Measurements from ENCODE around the gene C2CD4D.

Gene C2CD4D

GRCh38 chr1:151832318-151832980 is 7.2 kb downstream of the C2CD4D start:
- peak; percentile 92 for DNase-seq

DNA sequence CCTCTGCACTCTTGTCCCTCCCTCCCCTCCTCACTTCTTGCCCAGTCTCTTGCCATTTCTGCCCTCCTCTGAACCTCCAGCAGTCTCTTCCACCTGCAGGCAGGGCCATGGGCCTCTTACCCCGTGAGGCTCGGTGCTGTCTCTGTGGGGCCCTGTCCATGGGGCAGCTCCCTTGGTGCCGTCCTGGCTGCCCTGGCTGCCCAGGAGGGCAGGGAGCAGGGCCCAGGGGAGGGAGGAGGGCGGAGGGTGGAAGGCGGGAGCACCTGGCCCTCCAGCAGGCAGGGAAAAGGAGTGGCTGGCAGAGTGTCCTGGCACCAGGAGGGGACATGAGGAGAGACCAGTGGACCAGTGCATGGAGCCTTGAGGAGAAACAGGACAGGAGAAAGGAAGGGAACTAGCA is 8.0 kb downstream of the C2CD4D start, which contains the start of gene RORC:
Gene RORC (minus strand): TSS at position 198 of the 400 bp plus-strand sequence. CDS start 38 bp downstream, at position 160.
- DNase-seq = peak; percentile 17

DNA sequence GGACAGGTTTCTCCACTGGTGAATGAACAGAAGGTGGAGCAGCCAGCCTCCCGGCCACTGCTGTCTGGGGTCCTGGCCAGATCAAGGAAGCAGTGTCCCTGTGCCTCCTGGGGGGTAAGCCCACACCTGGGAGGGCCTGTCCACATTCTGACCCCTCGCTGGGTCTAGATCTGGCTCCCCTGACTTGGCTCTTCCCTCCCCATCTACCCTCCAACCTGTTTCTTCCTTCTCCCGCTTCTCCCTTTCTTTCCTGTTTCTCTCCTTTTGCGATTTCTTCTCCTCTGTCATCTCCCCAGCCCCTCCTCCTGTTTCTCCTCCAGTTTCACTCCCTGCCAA is 8.4 kb downstream of the C2CD4D start:
- DNase-seq = no peak

GRCh38 chr1:151830055-151830454 is 9.6 kb downstream of the C2CD4D start:
- DNase-seq = no peak

- DNase-seq = no peak
Observed at GRCh38 chr1:151829352-151830046, 10.1 kb downstream of the C2CD4D start.

DNA sequence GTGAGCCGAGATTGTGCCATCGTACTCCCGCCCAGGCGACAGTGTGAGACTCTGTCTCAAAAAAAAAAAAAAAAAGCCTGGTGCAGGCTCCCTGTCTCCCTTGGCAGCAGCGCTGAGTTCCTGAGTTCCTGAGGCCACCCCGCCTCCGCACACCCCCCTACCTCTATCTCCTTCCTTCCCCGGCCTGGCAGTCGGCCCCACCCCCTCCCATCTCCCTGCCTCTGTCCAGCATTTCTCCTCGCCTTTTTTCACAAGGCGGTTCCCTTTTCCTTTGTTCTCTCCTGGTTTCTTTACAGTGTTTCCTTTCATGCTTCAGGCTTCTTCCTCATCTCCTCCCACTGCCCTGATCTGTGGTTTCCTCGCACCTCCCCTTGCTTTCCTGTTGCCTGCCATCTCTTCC is 10.7 kb downstream of the C2CD4D start:
- no peak for DNase-seq

GRCh38 chr1:151827853-151828252 is 11.8 kb downstream of the C2CD4D start:
- no peak for DNase-seq

DNA sequence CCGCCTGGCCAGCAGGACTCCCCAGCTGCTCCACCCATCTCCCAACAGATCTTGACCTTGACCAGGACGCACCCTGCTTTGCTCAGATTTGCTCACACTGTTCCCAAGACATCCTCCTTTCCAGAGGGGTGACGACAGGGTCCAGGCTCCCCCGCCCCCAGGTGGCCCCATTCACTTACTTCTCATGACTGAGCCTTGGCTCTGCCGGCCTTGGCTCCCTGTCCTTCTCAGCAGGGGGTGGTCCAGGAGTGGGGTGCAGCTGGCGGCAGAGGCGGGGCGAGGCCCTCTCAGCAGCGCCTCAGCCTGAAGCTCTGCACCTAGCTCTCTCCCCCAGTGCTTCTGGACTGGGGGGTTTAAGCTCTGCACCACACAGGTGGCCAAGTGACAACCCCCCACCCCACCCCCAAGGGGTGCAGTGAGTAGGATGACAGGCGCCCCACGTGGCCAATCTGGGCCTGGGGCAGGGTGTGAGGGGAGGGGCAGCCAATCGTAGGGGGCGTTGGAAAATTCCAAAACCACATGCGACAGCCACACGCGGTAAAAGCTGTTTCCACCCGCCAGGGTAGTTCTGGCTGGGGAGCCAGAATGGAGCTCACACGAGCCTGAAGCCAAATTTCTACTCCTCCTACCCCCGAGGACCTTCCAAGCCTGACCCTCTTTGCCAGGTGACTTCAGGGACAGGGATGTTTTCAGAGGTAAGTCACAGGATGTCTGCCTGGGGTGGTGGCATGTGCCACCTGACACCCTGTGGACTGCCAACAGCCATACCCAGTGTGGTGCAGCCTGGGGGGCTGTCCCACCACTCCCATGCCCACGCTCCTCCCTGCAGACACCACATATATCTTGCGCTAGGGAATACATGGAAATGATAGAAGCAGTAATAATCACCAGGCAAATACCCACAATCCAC is 13.6 kb downstream of the C2CD4D start:
- no peak for DNase-seq

- no peak for DNase-seq
Observed at GRCh38 chr1:151825204-151825603, 14.4 kb downstream of the C2CD4D start.

DNA sequence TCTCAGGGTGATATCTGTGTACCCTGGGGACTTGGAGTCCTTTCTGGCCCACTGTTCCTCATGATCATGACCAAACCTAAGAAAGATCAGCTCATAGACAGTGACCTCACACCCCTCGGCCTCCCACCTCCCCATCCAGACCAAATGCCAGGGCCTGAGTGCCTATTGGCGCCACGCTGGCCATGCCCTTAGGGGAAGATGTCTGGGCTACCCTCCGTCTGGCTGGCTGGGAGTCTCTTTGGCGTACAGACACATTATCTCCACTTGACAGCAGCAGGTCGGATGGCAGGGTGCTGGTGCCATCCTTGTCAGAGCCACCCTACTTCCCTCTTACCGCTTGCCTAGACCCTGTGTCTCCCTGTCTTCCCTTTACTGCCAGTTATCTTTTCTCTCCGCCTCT is 16.4 kb downstream of the C2CD4D start:
- no peak for DNase-seq

DNA sequence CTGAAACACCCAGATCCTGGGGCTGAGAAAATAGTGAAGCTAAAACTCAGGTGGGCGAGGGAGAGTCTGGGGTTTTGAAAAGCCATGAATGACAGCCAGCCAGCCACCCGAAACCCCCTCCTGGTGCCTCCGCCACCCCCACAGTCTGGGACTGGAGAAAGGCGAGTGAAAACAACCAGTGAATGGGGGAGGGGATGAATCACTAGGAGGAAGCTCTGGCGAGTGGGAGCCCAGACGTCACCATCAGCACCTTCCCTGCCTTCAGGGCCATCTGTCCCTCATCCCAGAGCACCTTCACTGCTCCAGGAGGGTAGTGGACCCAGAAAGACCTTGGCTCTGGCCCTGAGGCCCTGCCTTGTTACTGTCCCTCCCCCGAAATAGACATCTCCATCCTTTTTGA is 17.2 kb downstream of the C2CD4D start:
- DNase-seq = no peak

DNA sequence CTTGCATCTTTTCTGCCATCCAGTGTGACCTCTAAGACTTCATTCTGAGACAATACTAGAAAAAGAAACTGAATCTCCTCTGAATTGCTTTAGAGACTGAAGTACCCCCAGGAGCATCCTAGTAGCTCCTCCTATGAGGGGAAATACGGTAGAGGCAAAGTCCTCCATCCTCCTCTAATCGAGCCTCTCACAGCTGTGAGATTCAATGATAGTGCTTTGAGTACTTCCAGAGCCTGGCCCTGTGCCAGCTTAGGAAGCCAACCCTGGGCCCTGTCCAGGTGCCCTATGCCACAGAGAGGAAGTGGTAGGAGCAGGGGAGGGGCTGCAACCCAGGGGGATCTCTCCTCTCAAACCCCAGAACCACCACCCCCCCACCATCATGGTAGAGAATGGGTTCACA is 18.7 kb downstream of the C2CD4D start:
- peak; percentile 61 for DNase-seq

GRCh38 chr1:151819976-151820623 is 19.5 kb downstream of the C2CD4D start:
- no peak for DNase-seq

GRCh38 chr1:151819227-151819835 is 20.3 kb downstream of the C2CD4D start:
- no peak for DNase-seq

- no peak for DNase-seq
Observed at GRCh38 chr1:151817353-151817730, 22.3 kb downstream of the C2CD4D start.

DNA sequence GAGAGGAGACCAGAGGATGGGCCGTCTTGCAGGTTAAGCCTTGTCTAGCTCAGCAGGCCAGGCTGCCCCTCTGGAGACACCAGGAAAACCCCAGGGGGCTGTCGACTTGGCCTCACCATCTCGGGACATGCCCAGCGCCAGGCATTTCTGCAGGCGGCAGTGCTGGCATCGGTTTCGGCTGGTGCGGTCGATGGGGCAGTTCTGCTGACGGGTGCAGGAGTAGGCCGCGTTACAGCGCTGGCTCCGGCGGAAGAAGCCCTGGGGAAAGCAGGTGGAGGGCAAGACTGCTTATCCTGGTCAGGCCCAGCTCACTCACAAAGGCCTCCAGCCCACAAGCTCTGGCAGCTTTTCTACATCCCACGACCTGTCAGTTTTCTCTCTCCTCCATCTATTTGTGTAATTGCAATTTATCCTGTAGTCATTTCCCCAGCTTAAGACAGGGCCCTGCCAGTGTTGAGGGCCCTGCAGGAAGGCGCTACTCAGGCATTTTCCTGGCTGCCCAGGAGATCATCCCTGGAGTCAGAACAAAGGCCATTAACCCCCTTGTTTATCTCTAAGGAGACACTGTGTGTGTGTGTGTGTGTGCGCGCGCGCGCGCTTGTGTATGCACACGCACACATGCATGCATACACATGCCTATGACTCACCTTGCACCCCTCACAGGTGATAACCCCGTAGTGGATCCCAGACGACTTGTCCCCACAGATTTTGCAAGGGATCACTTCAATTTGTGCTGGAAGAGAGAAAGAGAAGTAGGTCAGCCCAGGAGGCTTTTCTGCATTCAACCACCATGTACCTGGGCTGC is 22.9 kb downstream of the C2CD4D start:
- no peak for DNase-seq

- DNase-seq = no peak
Observed at GRCh38 chr1:151815716-151816327, 23.8 kb downstream of the C2CD4D start.

DNA sequence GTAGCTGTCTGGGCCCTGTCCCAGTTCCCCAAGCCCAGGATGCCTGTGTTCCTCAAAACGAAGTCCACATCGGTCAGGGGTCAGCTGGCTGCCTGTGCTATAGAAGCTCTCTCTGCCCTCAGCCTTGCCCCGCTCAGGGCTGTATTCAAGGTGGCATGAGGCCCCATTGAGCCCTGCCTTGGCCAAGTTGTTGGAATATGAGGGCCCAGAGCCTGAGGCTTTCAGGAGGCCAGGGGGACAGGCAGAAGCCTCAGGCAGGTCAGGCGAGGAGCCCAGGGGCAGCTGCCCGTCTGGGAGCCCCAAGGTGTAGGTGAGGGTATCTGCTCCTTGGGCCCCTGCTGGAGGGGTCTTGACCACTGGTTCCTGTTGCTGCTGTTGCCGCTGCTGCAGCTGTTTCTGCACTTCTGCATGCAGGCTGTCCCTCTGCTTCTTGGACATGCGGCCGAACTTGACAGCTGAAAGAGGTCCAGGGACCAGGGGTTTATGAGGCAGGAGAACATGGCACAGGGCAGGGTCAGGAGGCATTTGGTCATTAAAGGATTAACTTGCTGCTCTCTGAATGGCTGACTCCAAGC is 24.6 kb downstream of the C2CD4D start:
- no peak for DNase-seq

- DNase-seq = peak; percentile 12
Observed at GRCh38 chr1:151814426-151814825, 25.2 kb downstream of the C2CD4D start.

DNA sequence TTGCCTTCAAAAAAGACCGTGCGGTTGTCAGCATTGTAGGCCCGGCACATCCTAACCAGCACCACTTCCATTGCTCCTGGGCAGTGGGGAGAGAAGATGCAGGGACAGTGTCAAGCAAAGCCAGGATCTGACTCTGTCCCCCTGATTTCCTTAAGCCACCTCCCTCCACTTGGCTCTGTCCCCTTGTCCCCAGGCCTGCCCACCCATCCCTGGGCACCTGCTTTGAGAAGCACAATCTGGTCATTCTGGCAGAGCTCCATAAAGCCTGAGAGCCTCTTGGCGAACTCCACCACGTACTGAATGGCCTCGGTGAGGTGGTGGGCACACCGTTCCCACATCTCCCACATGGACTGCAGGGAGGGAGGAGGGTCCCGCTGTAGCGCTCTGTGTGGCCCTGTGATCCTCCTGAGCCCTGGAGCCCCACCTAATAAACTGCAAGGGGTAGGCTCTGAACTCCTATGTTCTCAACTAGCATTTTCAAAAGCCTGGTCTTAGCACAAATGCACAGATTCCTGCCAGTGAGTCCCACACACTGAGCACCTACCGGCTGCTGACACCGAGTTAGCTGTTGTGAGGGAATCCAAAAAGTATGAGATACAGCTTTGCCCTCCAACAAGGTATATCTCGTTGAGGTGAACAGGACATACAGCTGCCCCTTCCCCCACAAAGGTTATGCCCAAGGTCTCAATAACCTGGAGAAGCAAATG is 26.2 kb downstream of the C2CD4D start:
- DNase-seq = no peak

Measured in DMS53 (cell line).